HG02610 (cell line): ENCODE results near the gene GNLY.

ENCODE experiments used
- ATAC-seq: cut with Tn5 transposase; IDR thresholded peaks from one replicate; pipeline ENCODE4 v1.9.1; 2021; ENCODE audit warnings: mild to moderate bottlenecking, moderate library complexity; ENCODE audit not compliant: unreplicated experiment

GNLY gene

DNA sequence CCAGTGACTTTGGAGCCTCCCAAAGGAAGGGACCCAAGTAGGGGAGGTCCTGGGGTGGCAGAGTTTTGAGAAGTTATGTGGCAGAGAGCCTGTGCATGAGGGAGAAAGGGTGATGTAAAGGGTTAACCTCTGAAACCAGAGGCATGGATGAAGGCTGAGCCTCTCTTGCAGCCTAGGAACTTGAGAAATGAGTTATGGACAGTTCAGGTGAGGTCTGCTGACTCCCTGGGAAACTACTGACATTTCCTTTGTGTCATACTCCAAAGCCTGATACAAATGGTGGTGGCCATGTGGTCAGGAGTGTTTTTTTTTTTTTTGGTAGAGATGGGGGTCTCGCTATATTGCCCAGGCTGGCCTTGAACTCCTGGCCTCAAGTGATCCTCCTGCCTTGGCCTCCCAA, 12.4 kb upstream of the GNLY start:
- ATAC-seq = no peak

DNA sequence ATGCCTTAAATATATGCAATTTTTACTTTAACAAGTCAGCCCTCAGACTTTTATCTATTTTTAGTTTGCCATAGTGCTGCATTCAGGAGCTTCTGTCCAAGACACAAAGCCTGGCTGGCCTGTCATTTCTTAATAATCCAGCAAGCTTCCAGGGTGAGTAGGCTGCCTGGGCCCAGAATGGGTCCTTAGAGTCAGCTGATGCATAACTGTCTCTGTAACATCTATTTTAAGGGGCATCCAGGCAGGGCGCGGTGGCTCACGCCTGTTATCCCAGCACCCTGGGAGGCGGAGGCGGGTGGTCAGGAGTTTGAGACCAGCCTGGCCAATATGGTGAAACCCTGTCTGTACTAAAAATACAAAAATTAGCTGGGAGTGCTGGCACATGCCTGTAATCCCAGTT, 11.8 kb upstream of the GNLY start:
- no peak for ATAC-seq

DNA sequence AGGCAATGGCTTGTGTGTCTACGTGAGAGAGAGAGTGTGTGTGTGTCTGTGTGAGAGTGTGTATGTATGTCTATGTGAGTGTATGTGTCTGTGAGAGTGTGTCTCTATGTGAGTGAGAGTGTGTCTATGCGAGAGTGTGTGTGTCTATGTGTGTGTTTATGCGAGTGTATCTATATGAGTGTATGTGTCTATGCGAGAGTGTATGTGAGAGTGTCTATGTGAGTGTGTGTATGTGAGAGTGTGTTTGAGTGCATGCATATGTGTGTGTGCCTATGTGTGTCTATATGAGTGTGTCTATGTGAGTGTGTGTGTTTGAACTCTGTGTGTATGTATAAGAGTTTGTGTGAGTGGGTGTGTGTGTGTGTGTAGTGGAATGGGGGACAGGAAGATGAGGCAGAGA, 9.8 kb upstream of the GNLY start:
- no peak for ATAC-seq

DNA sequence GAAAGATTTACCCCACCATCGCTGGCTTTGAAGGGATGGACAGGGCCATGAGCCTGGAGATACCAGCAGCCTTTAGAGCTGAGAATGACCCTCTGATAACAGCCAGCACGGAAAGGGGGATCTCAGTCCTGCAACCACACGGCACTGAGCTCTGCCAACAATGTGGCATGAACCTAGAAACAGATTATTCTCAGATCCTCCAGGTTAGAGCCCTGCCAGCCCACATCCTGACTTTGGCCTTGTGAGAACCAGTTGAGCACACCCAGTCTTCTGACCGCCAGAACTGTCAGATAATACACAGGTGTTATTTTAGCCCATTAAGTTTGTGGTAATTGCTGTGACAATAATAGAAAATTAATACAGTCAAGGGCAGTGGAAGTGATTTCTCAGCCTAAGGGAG, 9.4 kb upstream of the GNLY start:
- no peak for ATAC-seq

DNA sequence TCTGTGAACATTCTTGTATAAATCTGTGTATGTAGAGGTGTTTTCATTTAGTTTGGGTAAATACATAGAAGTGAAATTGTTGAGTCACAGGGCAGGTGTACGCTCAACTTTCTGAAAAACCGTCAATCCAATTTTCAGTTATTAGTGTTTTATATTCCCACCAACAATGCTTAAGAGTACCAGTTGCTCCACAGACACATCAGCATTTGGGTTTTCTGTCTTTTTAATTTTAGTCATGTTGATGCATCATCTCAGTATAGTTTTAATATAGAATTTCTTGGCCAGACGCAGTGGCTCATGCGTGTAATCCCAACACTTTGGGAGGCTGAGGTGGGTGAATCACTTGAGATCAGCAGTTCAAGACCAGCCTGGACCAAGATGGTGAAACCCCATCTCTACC, 3.2 kb upstream of the GNLY start:
- ATAC-seq = no peak

DNA sequence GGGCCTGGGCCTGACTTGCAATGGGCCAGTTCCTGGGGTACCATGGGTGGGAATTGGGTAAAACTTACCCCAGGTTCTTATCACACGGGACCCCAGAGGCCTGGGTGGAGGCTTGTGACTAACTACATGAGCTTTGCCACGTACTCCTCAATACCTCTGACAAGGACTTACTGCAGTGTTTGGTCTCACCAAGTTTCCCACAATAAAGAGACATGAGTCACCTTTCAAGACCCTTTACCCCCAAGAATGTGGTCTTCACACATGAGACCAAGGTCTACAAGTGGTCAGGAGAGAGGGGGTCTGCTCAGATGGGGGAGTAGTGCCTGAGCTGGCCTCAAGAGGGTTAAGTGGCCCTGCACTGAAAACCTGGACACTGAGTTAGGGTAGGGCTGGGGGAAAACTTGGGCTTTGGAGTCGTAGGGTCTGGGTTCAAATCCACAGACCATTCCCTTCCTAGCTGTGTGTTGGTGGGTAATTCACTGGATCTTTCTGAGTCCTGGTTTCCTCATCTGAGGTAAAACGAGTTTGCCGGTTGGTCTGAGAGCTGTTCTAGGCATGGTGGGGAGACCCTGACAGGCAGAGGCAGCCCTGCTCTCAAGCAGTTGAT, 2.0 kb upstream of the GNLY start:
- no peak for ATAC-seq

DNA sequence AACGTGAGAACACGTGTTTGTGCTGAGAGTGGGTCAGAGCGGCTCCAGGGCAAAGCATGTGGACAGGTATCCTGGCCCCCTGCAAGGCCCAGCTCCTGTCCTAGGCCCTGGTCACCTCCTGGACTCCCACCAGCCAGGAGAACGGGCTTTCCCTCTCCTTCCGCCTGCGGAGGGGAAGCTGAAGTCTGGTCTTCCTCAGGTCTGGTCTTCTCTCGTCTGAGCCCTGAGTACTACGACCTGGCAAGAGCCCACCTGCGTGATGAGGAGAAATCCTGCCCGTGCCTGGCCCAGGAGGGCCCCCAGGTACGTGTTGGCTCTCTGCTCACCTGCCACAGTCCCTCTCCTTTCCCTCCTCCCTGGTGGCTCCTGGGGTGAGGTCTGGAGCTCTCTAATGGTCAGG, 963 bp downstream of the GNLY start:
- ATAC-seq = no peak

DNA sequence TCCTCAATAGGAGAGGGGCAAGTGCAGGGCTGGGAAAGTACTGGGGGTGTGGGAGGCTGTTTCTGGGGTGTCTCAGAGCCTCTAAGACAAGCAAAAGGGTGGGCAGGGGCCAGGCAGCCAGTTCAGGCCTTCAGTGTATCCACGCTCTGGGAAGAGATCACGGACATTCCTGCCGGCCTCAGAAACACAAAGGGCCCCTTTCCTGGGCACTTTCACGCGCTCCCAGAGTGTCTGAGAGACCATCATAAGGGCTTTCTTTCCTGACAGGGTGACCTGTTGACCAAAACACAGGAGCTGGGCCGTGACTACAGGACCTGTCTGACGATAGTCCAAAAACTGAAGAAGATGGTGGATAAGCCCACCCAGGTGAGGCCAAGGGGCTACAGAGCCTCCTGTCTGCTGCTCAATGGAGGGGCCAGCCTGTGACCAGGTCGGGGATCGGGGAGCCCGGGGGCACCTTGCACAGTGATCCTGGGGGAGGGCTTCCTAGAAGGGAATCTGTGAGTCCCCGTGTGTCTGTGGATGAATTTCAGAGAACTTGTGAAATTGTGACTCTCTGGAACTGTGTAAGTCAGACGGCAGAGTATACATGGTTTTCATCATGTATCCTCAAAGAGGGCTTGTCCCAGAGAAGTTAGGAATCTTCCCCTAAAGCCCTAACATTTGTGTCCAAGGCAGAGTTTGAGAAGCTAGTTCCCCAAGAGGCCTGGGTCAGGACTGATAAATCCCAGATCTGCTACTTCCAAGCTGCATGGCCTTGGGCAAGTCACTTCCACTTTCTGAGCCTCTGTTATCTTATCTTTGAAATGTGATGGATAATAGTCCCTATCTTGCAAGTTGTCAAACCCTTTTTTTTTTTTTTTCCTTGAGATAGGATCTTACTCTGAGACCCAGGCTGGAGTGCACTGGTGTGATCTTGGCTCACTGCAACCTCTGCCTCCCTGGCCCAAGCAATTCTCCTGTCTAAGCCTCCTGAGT, 1.8 kb downstream of the GNLY start:
- ATAC-seq = no peak

DNA sequence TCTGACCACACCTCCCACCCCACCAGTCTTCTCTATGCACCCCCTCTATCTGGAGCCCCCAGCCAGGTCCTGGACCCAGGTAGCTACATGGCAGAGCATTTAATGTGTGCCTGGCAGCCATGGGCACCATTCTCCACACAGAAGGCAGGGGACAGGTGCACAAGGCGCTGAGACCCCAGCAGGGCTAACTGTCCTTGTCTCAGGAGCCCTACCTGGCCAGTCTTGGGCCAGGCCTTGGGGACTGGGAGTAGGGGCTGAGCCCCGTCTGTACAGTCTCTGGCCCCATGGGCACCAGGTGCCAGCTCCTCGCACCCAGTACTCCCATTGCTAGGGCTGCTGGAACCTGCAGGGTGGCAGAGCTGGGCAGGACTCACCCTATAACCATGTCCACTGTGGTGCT, 2.9 kb downstream of the GNLY start:
- no peak for ATAC-seq

DNA sequence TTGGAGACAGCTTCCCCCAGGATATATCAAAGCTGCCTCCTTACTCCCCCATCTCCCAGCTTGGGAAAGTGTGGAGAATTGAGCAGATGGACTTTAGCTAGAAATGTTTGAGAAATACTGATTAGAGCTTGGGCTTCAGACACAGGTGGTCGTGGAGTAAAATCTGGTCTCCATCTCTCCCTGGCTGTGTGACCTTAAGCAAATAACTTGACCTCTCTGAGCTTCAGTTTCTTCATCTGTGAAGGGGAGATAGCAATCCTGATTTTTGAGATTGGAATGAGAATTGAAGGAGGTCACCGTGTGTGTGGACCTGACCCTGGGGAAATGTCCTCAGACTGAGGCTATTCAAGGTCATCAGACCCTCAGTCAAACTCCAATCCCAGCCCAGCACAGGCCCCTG, 3.6 kb downstream of the GNLY start:
- no peak for ATAC-seq

DNA sequence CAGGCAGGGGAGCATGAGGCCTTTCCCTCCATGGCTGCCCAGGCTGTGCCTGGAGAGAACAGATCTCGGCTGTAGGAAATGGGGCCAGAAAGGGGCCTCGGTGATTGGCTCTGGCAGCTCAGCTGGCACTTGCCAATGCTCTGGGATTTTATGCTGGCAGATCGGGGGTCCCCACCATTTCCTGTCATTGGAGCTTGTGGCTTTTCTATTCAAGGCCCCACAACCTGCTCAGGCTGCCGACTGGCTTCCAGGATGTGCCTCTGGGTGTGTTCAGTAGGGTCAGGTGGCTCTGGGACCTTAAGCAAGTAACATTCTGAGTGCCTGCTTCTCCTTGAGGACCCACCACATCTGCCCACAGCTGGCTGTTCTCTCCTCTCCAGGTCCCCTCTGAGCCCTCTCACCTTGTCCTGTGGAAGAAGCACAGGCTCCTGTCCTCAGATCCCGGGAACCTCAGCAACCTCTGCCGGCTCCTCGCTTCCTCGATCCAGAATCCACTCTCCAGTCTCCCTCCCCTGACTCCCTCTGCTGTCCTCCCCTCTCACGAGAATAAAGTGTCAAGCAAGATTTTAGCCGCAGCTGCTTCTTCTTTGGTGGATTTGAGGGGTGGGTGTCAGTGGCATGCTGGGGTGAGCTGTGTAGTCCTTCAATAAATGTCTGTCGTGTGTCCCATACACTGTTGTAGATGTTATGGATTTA, 4.2 kb downstream of the GNLY start:
- ATAC-seq = no peak

DNA sequence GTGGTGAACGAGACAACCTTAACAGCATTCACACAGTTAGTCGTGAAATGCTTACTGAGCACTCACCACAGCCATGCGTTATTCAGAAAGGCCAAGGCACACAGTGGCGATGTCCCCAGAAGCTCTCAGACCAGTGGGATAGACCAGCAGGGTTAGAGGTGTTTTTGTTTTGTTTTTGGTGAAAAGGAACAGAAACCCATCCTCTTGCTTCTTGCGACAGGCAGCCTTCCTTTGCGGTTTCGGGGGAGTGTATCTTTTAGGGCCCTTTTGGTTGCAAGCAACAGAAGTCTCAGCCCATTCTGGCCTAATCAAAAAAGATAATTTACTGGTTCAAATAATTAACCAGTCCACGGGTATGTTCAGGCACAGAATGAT, 4.7 kb downstream of the GNLY start:
- no peak for ATAC-seq

DNA sequence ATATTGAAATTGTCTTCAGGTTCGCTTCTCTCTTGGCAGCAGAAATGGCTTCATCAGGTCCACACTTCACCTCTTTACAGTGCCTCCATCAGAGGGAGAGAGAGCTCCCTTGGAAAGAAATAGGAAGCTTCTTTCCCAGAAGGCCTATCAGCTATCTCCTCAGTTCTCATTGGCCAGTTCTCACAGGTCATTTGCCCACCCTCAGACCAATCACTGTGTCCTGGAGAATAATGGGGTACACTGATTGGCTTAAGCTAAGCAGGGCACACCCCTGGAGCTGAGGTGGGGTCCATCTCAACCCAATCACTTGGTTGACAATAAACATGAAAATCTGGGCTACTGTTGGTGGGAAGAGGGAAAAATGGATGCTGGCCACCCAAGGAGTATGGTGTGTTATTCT, 5.2 kb downstream of the GNLY start:
- ATAC-seq = no peak

DNA sequence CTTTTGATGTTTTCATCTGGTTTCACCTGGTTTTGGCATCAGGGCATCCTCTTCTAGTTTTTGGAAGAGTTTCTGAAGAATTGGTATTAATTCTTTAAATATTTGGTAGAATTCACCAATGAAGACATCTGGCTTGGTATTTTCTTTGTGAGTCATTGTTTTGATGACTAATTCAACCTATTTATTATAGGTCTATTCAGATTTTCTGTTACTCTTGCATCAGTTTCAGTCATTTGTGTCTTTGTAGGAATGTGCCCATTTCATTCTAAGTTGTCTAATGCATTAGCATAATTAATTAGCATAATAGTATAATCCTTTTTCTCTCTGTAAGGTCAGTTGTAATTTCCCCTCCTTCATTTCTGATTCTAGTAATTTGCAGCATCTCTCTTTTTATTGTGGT, 8.0 kb downstream of the GNLY start:
- ATAC-seq = no peak

DNA sequence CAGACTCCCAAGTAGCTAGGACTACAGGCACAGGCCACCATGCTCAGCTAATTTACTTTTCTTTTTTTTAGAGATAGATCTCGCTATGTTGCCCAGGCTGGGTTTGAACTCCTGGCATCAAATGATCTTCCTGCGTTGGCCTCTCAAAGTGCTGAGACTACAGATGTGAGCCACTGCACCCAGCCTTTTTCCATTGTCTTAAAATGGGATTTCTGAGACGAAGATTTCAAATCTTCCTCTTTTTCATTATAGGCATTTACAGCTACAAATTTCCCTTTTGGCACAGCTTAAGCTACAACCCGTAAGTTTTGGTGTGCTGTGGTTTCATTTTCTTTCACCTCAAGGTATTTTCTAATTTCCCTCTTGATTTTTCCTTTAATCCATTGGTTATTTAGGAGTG, 8.6 kb downstream of the GNLY start:
- ATAC-seq = no peak

DNA sequence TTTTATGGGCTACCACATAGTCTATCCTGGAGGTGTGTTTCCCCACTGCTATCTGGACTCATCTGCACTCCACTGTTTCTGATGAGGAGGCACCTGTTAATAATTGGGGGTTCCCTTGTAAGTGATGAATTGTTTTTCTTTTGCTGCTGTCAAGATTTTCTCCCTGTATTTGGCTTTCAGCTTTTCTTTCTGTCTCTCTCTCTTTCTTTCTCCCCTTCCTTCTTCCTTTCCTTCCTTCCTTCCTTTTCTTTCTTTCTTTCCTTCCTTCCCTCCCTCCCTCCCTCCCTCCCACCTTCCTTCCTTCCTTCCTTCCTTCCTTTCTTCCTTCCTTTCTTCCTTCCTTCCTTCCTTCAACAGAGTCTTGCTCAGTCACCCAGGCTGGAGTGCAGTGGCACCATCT, 9.2 kb downstream of the GNLY start:
- no peak for ATAC-seq

DNA sequence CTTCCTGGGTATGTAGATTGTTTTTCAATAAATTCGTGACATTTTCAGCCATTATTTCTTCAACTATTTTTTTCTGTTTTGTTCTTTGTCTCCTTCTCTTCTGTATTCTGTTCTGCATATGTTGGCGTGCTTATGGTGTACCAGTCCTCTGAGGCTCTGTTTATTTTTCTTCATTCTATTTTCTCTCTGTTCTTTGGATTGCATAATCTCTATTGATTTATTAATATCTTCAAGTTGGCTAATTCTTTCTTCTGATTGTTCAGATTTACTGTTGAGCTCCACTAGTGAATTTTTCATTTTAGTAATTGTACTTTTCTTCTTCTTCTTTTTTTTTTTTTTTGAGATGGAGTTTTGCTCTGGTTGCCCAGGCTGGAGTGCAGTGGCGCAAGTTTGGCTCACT, 9.9 kb downstream of the GNLY start:
- no peak for ATAC-seq

DNA sequence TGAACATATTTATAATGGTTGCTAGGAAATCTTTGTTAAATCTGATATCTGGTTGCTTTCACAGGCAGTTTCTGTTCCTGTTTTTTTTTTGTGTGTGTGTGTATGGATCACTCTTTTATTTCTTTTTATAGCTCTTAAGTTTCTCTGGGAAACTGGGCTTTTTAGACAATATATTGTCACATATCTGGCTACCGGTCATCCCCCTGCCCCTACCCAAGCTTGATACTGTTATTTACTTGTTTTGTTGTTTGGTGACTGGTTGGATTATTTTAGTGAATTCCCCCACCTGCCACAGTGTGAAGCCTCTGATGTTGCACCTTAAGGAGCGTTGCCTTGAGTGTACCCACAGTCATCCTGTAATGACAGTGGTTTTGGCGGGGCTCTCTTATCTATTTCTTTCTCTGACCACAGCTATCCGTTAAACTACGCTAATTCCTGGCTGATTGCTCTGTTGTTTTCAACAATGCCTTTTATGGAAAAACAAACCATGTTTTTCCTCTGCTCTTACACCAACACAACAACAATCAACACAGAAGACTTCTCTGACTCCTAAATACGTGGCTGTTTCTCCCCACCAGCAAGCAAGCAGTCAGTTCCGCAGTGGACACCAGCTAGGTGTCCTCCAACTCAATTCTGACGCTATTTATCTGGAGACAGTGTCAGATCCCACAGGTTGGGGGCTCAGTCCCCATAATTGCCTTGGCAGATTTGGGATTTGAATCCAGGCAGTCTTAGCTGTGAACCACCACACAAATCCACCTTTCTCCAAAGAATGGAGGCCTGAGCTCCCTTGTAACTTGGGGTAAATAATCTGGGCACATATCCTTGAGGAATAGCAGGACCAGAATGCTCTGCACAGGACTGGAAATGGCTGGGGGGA, 10.9 kb downstream of the GNLY start:
- peak; percentile 86 for ATAC-seq

DNA sequence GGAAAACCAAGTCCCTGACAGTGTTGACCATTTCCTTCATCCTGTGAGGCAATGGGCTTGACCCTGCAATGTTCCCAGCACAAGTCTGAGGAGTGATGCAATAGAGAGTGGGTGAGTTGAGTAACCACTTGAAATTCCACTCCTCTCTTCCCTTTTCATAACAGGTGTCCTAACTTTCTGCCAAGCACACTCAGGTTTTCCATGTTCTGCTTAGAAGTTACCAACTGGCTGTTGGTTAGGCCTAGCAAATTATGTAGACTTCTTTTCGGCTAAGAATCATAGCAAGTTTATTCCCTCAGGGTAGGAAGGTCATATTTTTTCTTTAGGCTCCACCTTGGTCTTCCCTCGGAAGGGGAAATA, 11.5 kb downstream of the GNLY start:
- no peak for ATAC-seq

DNA sequence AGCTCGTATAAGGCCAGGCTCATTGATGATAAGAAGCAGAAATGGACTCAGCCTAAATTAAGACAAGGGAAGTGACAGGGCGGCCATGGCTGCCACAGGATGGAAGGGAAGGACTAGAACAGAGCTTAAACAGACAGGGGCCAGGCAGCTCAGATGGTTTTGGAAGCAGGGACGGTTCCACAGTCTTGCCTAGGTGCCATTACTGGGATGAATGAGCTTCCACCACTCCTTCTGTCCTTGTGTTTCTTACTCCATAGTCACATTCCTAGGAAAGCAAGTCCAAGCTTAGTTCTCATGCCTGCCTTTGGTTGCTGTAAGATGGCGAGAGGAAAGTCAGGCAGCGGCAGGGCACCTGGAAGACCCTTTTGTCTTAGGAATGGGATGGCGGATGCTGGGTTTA, 11.9 kb downstream of the GNLY start:
- no peak for ATAC-seq
